ENCODE results near the gene ALG9.

The ALG9 gene

GRCh38 chr11:111913997-111914396, 42.6 kb upstream of the ALG9 start:
- DNase-seq (ENCODE audit: low read depth), result no peak

DNA sequence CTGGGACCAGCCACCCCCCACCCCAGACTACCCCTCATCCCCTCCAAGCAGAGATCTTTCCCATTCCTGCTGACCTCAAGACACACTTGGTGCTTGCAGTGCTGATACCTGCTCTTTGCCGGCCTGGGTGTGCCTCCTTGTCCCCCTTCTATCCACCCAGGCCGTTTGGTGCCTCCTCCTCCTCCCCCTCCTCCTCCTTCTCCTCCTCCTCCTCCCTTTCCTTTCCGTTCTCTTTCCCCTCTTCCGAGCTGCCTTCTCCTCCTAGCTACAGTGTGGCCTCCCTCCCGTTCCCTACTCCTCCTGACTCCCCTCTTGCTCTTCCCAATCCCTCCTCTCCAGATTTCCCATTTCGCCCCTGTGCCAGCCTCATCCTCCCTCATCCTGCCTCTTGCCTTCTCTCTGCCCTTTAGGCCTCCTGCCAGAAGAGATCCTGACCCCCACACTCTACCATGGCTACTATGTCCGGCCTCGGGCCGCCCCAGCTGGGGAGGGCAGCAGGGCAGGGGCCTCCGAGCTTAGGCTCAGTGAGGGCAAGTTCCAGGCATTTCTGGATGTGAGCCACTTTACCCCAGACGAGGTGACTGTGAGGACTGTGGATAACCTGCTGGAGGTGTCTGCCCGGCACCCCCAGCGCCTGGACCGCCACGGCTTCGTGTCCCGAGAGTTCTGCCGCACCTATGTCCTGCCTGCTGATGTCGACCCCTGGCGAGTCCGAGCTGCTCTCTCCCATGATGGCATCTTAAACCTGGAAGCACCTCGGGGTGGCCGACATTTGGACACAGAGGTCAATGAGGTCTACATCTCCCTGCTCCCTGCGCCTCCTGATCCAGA, 41.9 kb upstream of the ALG9 start:
- H3K4me3 ChIP-seq (ENCODE audit: low read depth, low read length), result no peak overlapping the region
- TF ChIP-seq, protein P1, sequence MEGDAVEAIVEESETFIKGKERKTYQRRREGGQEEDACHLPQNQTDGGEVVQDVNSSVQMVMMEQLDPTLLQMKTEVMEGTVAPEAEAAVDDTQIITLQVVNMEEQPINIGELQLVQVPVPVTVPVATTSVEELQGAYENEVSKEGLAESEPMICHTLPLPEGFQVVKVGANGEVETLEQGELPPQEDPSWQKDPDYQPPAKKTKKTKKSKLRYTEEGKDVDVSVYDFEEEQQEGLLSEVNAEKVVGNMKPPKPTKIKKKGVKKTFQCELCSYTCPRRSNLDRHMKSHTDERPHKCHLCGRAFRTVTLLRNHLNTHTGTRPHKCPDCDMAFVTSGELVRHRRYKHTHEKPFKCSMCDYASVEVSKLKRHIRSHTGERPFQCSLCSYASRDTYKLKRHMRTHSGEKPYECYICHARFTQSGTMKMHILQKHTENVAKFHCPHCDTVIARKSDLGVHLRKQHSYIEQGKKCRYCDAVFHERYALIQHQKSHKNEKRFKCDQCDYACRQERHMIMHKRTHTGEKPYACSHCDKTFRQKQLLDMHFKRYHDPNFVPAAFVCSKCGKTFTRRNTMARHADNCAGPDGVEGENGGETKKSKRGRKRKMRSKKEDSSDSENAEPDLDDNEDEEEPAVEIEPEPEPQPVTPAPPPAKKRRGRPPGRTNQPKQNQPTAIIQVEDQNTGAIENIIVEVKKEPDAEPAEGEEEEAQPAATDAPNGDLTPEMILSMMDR (IDR thresholded peaks at IDR 0.05; ENCODE audit: low read depth, low read length, missing control alignments), result no peak
- DNase-seq (ENCODE audit: low read depth), result no peak

More at GRCh38 chr11:111913997-111914396, 42.6 kb upstream of the ALG9 start:
- TF ChIP-seq, protein P1 (IDR thresholded peaks at IDR 0.05; ENCODE audit: low read depth, low read length, missing control alignments), result no peak
- no peak overlapping the region for H3K4me3 ChIP-seq (ENCODE audit: low read depth, low read length)

GRCh38 chr11:111912535-111912934, 41.2 kb upstream of the ALG9 start, which contains the start of gene HSPB2:
Gene HSPB2, plus strand, starts transcription at chr11:111912734. Its CDS starts 96 bp downstream, at chr11:111912830.
- no peak within 1 kb of the TSS for H3K4me3 ChIP-seq (ENCODE audit: low read depth, low read length)
- DNase-seq (ENCODE audit: low read depth), result no peak
- TF ChIP-seq, protein P1 (IDR thresholded peaks at IDR 0.05; ENCODE audit: low read depth, low read length, missing control alignments), result no peak

DNA sequence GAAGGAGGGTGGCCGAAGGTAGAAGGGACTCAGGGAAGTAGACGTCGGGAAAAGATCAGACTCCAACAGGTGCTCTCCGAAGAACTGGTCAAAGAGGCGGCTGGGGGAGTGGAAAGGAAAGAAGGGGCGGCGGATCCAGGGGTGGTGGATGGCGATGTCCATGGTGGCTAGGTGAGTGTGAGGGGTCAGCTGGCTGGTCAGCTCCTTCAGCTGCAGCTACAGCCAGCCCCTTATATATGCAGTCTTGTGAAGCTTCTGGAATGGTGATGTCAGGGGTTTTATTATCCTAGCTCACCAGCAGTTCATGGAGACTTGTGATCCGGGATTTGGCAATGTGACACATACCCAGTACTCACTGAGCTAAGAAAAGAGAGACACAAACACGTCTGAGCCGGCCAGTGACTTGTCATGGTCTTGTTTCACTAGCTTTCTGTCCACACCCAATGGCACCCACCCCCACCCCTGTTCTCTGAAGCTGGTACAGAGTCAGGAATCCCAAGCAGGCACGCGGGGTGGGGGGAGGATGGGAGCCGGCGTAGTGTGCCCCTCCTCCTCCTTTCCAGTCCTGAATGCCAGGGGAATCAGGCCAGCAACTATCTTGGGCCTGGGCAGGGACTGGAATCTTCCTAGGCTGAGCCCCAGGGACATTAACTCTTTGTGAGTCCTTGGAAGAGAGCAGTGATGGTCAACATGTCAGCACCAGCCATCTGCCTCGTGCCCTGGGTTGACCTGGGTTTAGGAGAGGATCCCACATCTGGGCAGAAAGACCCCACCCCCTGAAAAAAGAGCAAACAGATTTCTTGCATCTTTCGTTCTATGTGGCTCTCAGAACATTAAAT, 40.4 kb upstream of the ALG9 start, which contains the start of gene CRYAB:
Gene CRYAB, minus strand, starts transcription at position 208 of the 839 bp plus-strand sequence. Its CDS starts 46 bp downstream, at position 162.
- no peak for DNase-seq (ENCODE audit: low read depth)
- no peak within 1 kb of the TSS for H3K4me3 ChIP-seq (ENCODE audit: low read depth, low read length)
- TF ChIP-seq, protein P1 (IDR thresholded peaks at IDR 0.05; ENCODE audit: low read depth, low read length, missing control alignments), result no peak

- TF ChIP-seq, protein P1 (IDR thresholded peaks at IDR 0.05; ENCODE audit: low read depth, low read length, missing control alignments), result no peak
- H3K4me3 ChIP-seq (ENCODE audit: low read depth, low read length), result no peak overlapping the region
- DNase-seq (ENCODE audit: low read depth), result no peak
Measured at GRCh38 chr11:111910676-111911562, 39.5 kb upstream of the ALG9 start.

GRCh38 chr11:111909378-111909777, 38.0 kb upstream of the ALG9 start:
- TF ChIP-seq, protein P1 (IDR thresholded peaks at IDR 0.05; ENCODE audit: low read depth, low read length, missing control alignments), result no peak
- no peak overlapping the region for H3K4me3 ChIP-seq (ENCODE audit: low read depth, low read length)

More at GRCh38 chr11:111909378-111909777, 38.0 kb upstream of the ALG9 start:
- DNase-seq (ENCODE audit: low read depth), result no peak
